SU-DHL-6 (cell line): ENCODE data around the gene LYPD1.

Experiments
- EZH2phosphoT487 ChIP-seq: fragments of 200-600 bp; sonication (generic), shearing (Covaris generic); conservative IDR thresholded peaks from 2 replicates; pipeline ENCODE4 v1.6.1; 2018; ENCODE audit warnings: mild to moderate bottlenecking, antibody characterized with exemption, low read length, moderate library complexity, mixed read lengths
- TF ChIP-seq, protein P1 (sequence below): fragments of 200-600 bp; sonication (generic); IDR thresholded peaks from one replicate; pipeline ENCODE4 v1.5.1; 2017; ENCODE audit warnings: antibody characterized with exemption, mild to moderate bottlenecking, low read length, moderate library complexity; ENCODE audit not compliant: insufficient read depth, poor library complexity, severe bottlenecking

DNA sequence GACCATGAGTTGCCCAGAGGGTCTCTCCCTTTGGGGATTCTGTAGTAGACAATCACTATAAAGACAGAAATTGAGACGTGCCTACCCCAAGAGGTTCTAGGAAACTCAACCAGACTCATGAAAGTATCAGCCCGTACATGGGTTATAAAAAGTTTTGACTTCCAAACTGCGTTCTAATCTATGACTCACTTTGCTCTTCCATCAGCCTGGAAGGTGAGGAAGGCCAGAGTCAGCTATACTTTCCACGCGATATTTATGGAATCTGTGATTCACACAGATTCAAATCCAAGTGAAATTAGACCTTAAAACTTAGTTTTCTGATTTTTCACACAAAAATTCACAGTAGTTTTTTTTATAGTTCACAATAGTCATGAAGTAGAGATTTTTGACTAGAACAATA is 7.7 kb upstream of the LYPD1 start:
- TF ChIP-seq, protein P1, sequence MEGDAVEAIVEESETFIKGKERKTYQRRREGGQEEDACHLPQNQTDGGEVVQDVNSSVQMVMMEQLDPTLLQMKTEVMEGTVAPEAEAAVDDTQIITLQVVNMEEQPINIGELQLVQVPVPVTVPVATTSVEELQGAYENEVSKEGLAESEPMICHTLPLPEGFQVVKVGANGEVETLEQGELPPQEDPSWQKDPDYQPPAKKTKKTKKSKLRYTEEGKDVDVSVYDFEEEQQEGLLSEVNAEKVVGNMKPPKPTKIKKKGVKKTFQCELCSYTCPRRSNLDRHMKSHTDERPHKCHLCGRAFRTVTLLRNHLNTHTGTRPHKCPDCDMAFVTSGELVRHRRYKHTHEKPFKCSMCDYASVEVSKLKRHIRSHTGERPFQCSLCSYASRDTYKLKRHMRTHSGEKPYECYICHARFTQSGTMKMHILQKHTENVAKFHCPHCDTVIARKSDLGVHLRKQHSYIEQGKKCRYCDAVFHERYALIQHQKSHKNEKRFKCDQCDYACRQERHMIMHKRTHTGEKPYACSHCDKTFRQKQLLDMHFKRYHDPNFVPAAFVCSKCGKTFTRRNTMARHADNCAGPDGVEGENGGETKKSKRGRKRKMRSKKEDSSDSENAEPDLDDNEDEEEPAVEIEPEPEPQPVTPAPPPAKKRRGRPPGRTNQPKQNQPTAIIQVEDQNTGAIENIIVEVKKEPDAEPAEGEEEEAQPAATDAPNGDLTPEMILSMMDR, result no peak
- TF ChIP-seq EZH2phosphoT487, result no peak
